Vagina (tissue), 2 donors: ENCODE results near the gene SLC19A1.

Experiments used
- POLR2AphosphoS5 ChIP-seq, 2 donors: sonication (generic); formaldehyde crosslinking; IDR thresholded peaks; one replicate each; pipeline ENCODE4 v1.9.0; 2017; ENCODE audit warnings: antibody characterized with exemption in 2 of 2, mild to moderate bottlenecking in 2 of 2, low read depth in 1 of 2; ENCODE audit not compliant: insufficient read depth in 1 of 2
- TF ChIP-seq, protein P1 (sequence below), 3 experiments: fragments of 450-650 bp in 2 of 3; fragments of 200-600 bp in 1 of 3; sonication (generic) in 1 of 3; IDR thresholded peaks; one replicate each; pipeline ENCODE4 v1.5.1; 2017 to 2019; ENCODE audit warnings: antibody characterized with exemption in 3 of 3, mild to moderate bottlenecking in 2 of 3, moderate library complexity in 2 of 3

DNA sequence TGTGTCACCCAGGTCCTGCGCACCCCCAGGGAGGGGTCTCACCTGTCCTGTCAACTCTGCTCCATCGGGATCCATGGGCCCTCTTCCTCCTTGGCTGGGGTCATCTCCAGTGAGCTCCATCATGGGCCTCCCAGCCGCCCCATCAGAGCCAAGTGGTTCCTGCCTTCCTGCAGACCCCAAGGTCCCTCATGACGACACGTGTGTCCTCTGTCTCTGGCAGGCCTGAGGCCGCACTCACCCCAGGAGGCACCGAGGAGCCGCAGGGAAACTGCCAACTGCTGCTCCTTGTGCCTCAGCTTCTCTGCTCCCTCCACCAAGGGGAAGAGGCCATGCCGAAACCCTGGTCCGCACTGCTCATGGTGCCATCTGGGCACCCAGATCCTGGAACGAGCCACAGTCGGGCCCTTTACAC is 90.5 kb downstream of the SLC19A1 start:
- TF ChIP-seq, protein P1, sequence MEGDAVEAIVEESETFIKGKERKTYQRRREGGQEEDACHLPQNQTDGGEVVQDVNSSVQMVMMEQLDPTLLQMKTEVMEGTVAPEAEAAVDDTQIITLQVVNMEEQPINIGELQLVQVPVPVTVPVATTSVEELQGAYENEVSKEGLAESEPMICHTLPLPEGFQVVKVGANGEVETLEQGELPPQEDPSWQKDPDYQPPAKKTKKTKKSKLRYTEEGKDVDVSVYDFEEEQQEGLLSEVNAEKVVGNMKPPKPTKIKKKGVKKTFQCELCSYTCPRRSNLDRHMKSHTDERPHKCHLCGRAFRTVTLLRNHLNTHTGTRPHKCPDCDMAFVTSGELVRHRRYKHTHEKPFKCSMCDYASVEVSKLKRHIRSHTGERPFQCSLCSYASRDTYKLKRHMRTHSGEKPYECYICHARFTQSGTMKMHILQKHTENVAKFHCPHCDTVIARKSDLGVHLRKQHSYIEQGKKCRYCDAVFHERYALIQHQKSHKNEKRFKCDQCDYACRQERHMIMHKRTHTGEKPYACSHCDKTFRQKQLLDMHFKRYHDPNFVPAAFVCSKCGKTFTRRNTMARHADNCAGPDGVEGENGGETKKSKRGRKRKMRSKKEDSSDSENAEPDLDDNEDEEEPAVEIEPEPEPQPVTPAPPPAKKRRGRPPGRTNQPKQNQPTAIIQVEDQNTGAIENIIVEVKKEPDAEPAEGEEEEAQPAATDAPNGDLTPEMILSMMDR (IDR thresholded peaks at IDR 0.05) = no peak
- no peak for TF ChIP-seq POLR2AphosphoS5 (IDR thresholded peaks at IDR 0.05; ENCODE audit: insufficient read depth in 1 of 2, low read depth in 1 of 2)
